ENCODE data around the gene NRXN3. TPM values are rescaled to one million over a fixed set of nuclear protein-coding genes. Genes with fewer than 3 reads are reported as not detected.

NRXN3 gene
- total RNA-seq, 1 experiment from 2014 or later = 0.23 TPM

- DNase-seq (ENCODE audit: low read depth) = no peak
Observed at GRCh38 chr14:79568594-79568993, 1398.4 kb downstream of the NRXN3 start.

GRCh38 chr14:79569072-79569471, 1398.9 kb downstream of the NRXN3 start:
- DNase-seq (ENCODE audit: low read depth) = no peak

DNA sequence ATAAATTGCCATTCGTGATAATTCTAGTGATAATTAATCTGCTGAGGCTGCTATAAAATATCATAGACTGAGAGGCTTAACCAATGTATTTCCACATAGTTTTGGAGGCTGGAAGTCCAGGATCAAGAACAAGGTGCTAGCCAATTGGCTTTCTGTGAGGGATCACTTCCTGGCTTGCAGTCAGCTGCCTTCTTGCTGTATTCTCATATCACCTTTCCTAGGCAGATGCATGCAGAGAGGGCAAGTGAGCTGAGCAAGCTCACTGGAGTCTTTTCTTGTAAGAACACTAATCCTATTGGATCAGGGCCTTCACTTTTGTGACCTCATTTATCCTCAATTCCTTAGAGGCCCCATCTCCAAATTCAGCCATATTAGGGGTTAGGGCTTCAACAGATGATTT, 1400.5 kb downstream of the NRXN3 start:
- DNase-seq (ENCODE audit: low read depth) = no peak

DNA sequence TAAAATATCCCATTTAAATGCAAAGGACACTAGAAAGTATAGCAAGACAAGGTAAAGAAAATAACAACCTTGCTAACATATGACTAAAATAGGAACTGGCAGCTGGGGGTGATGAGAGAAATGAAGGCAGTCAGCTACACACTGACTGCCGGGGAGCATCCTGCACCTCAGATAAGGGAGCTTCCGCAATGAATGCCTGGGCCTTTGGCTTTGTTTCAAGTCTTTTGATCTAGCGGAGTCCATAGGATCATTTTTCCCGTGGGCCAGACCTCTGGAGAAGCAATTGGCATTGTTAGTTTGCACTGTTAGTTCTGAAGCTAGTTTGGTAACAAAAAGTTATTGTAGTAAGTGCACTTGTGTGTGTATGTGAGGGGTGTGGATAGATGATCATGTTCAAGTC, 1401.2 kb downstream of the NRXN3 start:
- DNase-seq (ENCODE audit: low read depth) = no peak

DNA sequence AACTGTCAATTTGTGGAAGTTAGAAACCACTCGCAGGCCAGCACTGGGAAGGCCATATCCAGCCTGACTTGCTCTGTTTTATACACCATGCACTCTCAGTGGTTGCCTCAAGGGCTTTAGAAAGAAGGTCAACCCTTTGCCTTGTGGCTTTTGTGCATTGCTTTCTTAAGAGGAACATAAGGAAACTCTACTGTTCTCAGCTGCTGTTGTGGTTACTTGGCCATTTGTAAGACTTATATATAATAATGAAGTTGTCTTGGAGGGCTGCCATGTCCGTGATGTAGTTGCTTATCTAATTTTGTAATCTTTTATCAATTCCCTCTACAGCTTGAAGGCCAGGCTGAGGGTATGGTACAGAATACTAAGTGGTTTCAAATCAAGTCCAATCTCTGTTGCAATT, 1403.3 kb downstream of the NRXN3 start:
- DNase-seq (ENCODE audit: low read depth) = no peak

GRCh38 chr14:79575032-79575431, 1404.9 kb downstream of the NRXN3 start:
- no peak for DNase-seq (ENCODE audit: low read depth)

DNA sequence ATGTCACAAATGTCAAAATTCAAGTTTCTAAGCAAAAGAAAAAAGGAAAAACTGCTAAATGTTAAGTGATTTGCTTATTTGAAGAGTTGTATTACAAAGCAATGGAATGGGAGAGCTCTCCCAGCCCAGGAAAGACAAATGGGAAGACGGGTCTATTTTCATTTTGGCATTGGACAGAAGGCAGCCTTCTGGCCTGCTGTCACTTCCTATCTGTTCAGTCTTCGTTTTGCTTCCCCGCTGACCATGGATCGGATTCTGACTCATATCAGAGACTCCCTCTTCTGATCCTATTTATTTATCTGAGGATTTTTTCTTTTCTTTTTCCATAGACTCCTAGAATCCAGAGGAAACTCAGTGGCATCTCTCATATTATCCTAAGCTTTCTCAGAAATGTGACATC, 1406.3 kb downstream of the NRXN3 start:
- no peak for DNase-seq (ENCODE audit: low read depth)

GRCh38 chr14:79578470-79578869, 1408.3 kb downstream of the NRXN3 start:
- no peak for DNase-seq (ENCODE audit: low read depth)

DNA sequence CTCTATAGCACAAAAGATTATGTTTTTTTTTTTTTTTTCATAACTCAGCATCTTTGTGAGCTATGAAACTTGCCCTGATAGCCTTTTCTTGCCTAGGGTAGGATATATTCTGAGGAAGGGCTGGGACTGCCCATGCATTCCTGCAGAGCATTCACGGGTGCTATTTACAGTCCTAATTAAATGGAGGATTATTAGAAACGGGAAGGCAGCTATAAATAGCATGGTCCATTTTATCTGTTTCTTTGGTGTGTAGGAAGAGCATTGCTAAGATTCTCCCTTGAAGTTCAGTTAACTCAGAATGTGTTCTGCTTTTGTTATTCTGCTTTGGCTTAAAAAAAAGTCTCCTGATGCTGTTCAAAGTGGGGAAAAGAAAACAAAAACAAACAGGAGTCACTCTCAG, 1410.2 kb downstream of the NRXN3 start:
- no peak for DNase-seq (ENCODE audit: low read depth)

DNA sequence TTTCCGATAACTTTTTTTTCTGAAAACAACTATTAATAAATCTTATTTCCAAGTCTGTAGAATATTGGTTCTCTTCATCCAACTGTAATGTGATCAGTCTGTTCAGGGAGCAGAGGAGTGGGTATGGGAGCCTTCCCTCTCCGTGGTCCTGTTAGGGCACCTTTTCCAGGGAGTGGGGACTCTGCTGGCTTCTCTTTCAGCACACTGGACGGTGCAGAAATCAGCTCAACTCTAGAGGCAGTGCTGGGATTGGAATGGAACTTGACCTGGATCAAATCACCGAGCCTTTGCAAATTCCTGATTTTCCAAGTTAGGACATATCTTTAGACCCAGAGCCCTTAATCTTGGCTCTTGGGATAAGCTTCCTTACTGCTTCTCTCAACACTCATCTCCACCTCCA, 1410.7 kb downstream of the NRXN3 start:
- DNase-seq (ENCODE audit: low read depth) = no peak

- DNase-seq (ENCODE audit: low read depth) = no peak
Observed at GRCh38 chr14:79581912-79582576, 1411.9 kb downstream of the NRXN3 start.

DNA sequence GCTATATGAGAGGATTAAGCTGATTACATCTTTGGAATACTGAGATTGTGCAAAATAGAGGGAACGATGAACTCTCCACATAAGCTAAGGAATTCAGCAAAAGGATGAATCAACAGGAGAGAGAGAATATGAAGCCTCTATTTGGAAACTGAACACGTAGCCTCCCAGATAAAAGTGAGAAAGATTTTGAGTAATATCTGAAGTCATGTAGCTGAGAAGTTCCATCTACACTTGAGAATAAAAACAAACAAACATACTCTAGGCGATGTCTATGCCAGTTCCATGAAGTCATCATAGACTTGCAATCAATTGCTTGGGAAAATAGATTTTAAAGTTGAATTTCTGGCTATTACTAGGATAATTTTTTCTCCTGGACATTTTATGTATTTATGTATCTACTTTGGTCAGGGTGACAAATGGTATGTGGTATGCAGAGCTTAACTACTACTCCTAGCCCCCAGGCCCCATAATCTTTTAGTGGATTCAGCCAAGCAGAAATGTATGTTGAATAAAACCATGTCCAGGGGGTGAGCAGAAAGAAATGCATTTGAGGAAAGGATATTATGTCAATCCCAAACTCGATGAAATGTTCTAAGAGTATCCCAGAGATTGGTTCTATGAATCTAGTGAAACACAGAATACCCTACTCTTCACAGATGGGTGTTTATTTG, 1413.7 kb downstream of the NRXN3 start:
- DNase-seq (ENCODE audit: low read depth) = peak; percentile 59

GRCh38 chr14:79584679-79585078, 1414.5 kb downstream of the NRXN3 start:
- DNase-seq (ENCODE audit: low read depth) = peak; percentile 89

- peak; percentile 58 for DNase-seq (ENCODE audit: low read depth)
Observed at GRCh38 chr14:79585845-79586244, 1415.7 kb downstream of the NRXN3 start.

GRCh38 chr14:79586416-79586815, 1416.2 kb downstream of the NRXN3 start:
- no peak for DNase-seq (ENCODE audit: low read depth)

DNA sequence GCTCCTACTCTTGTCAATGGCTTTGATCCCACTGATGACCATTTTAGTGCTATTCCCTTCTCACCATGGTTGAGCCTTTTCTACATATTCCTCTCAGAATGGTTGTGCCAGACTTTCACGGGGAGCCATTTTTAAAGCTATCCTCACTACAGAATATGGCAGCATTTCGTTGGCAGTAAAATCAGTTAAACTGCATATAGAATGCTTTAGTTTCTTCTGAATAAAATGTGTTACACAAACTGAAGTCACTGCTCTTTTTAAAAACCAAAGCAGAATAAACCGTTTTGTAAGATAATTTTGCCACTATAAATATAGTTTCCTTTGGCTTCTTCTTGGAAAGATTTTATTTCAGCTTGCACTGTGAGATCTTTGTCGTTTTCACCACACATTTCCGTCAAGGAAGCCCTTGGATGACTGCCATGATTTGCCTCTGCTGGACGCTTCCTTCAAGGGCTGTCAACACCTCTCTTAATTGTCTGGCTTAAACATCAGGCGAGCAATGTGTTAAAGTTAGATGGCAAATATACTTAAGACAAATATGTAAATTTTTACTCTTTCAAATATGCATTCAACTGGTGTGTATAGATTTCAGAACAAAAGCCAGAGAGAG, 1416.9 kb downstream of the NRXN3 start:
- DNase-seq (ENCODE audit: low read depth) = no peak

GRCh38 chr14:79587875-79588274, 1417.7 kb downstream of the NRXN3 start:
- DNase-seq (ENCODE audit: low read depth) = no peak

DNA sequence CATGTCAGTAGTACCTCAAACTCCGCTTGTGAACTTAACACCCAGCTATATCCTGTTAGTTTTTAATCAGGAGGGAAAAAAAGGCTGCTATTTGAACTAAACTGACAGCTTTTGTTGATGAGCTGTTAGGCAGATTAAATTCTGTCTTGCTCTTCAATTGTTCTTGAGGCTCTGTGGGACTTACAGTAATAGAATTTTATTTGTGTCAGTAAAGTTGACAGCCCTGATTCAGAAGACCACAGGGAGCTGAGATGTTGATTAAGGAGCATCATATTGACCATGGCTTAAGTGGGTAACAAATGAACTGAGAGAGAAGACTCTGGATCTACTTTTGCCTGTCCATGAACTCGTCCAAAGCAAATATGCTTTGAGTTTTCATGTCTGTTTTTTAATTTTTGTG, 1418.2 kb downstream of the NRXN3 start:
- no peak for DNase-seq (ENCODE audit: low read depth)

GRCh38 chr14:79596551-79596950, 1426.4 kb downstream of the NRXN3 start:
- DNase-seq (ENCODE audit: low read depth) = no peak

- no peak for DNase-seq (ENCODE audit: low read depth)
Observed at GRCh38 chr14:79597566-79597965, 1427.4 kb downstream of the NRXN3 start.

DNA sequence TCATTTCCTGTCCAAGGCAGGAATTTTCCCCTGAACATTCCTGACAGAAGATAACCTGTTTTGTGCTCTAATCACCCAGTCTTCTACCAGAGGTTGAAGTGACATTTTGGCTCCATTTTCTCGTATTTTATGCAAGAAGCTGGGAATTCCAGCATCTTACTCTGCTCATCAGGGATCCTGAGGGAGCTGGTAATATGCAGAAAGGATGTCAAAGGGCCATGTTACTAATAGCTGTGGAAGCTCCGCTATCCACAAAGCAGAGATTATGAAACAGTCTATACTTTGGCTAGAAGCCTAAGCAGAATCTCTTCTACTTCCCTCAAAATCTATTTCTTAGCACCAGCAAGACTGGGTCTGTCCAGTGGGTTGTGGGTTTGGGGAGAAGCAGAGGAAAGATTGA, 1428.2 kb downstream of the NRXN3 start:
- no peak for DNase-seq (ENCODE audit: low read depth)

GRCh38 chr14:79599239-79599638, 1429.1 kb downstream of the NRXN3 start:
- no peak for DNase-seq (ENCODE audit: low read depth)

DNA sequence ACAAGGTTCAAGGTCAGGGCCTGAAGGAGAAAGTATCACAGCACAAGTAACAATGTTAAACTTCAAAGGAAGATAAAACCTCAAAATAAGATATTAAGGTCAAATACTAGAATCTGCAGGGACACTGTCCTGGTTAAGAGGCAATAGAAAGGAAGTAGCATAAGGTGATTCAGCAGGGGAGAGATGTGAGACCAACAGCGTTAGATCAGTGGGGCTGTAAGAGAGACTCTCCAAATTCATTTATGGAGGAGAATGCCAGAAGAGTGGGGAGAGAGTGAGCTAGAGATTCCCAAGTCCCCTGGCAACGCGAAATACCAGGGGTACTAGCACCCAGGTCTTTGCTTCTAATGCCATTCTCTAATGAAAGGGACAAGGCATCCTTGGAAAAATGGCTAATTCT, 1430.2 kb downstream of the NRXN3 start:
- no peak for DNase-seq (ENCODE audit: low read depth)

Data from LHCN-M2 (cell line).